Mesenteric fat pad (tissue), 1 donor: ENCODE results near the gene CSTF2T. TPM values are rescaled to one million over a fixed set of nuclear protein-coding genes. Genes with fewer than 3 reads are reported as not detected.

Experiments used
- DNase-seq: peaks from one replicate; pipeline ENCODE4 v3.0.0-alpha.2; 2020; ENCODE audit warnings: low spot score
- long read RNA-seq: library from polyadenylated mRNA; unstranded; transcript quantifications from one replicate; pipeline ENCODE4 v2.0.0, GENCODE V29; 2020
- total RNA-seq: library from RNA; stranded (reverse); fragmentation: NEBNext Ultra II Directional; extraction: Animal tissue kit (Norgen Biotek cat#: 25700); gene quantifications from one replicate; pipeline ENCODE4 v1.2.1, GENCODE V29; 2021
- donor health status: DM: yes; HTN: yes; CAD: no.

The CSTF2T gene
- 28.0 TPM for total RNA-seq
- long read RNA-seq, full-length matches to known transcripts: 57 of 59 reads
- long read RNA-seq, partial matches to known transcripts: 0 of 59 reads
- long read RNA-seq, other reads (novel, unspliced or antisense): 2 of 59 reads

GRCh38 chr10:51699475-51700227 lies at the start of gene CSTF2T:
Gene CSTF2T (minus strand): TSS chr10:51699595. CDS start chr10:51699549, 46 bp downstream.
- peak; percentile 93 for DNase-seq

GRCh38 chr10:51748959-51749358 lies 49.6 kb upstream of the CSTF2T start:
- DNase-seq: no peak

GRCh38 chr10:51747216-51747615 lies 47.8 kb upstream of the CSTF2T start:
- no peak for DNase-seq

GRCh38 chr10:51745397-51745796 lies 46.0 kb upstream of the CSTF2T start:
- no peak for DNase-seq

GRCh38 chr10:51744235-51745000 lies 45.0 kb upstream of the CSTF2T start:
- no peak for DNase-seq

- no peak for DNase-seq
Measured at GRCh38 chr10:51743146-51743545, 43.8 kb upstream of the CSTF2T start.

GRCh38 chr10:51733057-51733456 lies 33.7 kb upstream of the CSTF2T start:
- no peak for DNase-seq

GRCh38 chr10:51729822-51730555 lies 30.6 kb upstream of the CSTF2T start:
- no peak for DNase-seq

GRCh38 chr10:51724038-51724437 lies 24.6 kb upstream of the CSTF2T start:
- no peak for DNase-seq

- no peak for DNase-seq
Measured at GRCh38 chr10:51718804-51719291, 19.5 kb upstream of the CSTF2T start.

- DNase-seq: no peak
Measured at GRCh38 chr10:51716981-51717380, 17.6 kb upstream of the CSTF2T start.

GRCh38 chr10:51711519-51711891 lies 12.1 kb upstream of the CSTF2T start:
- no peak for DNase-seq

- DNase-seq: no peak
Measured at GRCh38 chr10:51709324-51709972, 10.1 kb upstream of the CSTF2T start.

GRCh38 chr10:51708609-51709008 lies 9.2 kb upstream of the CSTF2T start:
- DNase-seq: no peak

GRCh38 chr10:51707821-51708424 lies 8.5 kb upstream of the CSTF2T start:
- DNase-seq: no peak

- DNase-seq: no peak
Measured at GRCh38 chr10:51707392-51707791, 8.0 kb upstream of the CSTF2T start.

- DNase-seq: no peak
Measured at GRCh38 chr10:51706225-51706624, 6.8 kb upstream of the CSTF2T start.

- DNase-seq: no peak
Measured at GRCh38 chr10:51705774-51706173, 6.4 kb upstream of the CSTF2T start.

GRCh38 chr10:51700228-51700817 lies 928 bp upstream of the CSTF2T start:
- DNase-seq: no peak

GRCh38 chr10:51699145-51699474 lies 285 bp downstream of the CSTF2T start:
- DNase-seq: no peak
